ENCODE measurements around the gene SLC24A3.

The SLC24A3 gene

DNA sequence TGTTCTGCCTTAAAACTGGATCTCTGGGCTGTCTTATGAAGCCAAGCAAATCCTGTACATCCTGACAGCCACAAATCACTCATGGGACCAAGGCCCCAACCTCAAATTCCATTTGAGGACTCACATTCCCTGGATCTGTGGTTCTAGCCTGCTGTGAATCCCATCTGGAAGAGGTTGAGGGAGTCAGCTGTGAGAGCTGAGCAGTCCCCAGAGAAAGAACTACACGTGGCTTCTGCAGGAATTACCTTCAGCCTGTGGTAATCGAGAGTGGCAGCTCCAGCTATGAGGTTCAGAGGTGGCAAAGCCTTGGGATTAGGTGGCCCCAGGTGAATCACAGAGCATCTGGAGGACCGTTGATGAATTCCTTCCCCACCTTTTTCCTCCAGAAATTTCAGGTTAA lies 245.2 kb downstream of the SLC24A3 start:
- Histone ChIP-seq H3K36me3 (ENCODE audit: control insufficient read depth in 2 of 2, insufficient read depth in 2 of 2, low read length in 2 of 2) (no peaks in the 10 kb centered on the region), H3K9ac (ENCODE audit: low read length in 2 of 2) (no peak overlapping the region), H3K4me1 (ENCODE audit: control insufficient read depth, insufficient read depth, low read length) (peaks cover 6% of the 10 kb centered on the region), H3K9me3 (ENCODE audit: control insufficient read depth in 2 of 2, low read length in 2 of 2) (no peaks in the 10 kb centered on the region), H3K27me3 (ENCODE audit: control insufficient read depth in 1 of 2, insufficient read depth in 2 of 2, low read length in 2 of 2) (peaks cover 0 to 1% of the 10 kb centered on the region in 2 donors), H3K4me3 (ENCODE audit: low read length in 2 of 2) (no peak overlapping the region), H3K27ac (ENCODE audit: low read length) (no peak overlapping the region)

DNA sequence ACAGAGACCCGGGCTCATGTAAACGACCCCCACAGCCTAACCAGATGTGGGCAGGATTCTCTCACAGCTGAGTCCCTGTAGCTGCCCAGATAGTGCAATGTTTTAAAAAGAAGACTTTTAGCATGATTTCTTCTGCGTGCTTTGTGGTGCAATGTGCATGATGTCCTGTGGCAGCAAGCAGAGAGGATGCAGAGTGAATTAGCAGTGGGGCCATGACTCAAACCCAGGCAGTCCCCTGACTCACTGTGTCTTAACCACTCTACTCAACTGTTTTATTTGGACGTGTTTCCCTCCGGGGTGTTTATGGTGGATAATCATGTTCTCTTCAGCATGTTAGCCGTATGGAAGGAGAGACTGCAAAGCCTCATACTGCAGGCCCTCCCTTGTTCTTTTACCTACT lies 247.9 kb downstream of the SLC24A3 start:
- Histone ChIP-seq H3K27me3 (ENCODE audit: control insufficient read depth in 1 of 2, insufficient read depth in 2 of 2, low read length in 2 of 2) (peaks cover 0 to 2% of the 10 kb centered on the region in 2 donors), H3K9me3 (ENCODE audit: control insufficient read depth in 2 of 2, low read length in 2 of 2) (no peaks in the 10 kb centered on the region), H3K27ac (ENCODE audit: low read length) (no peak overlapping the region), H3K36me3 (ENCODE audit: control insufficient read depth in 2 of 2, insufficient read depth in 2 of 2, low read length in 2 of 2) (no peaks in the 10 kb centered on the region), H3K4me1 (ENCODE audit: control insufficient read depth, insufficient read depth, low read length) (peaks cover 6% of the 10 kb centered on the region), H3K4me3 (ENCODE audit: low read length in 2 of 2) (no peak overlapping the region), H3K9ac (ENCODE audit: low read length in 2 of 2) (no peak overlapping the region)

- H3K36me3 ChIP-seq (ENCODE audit: control insufficient read depth in 2 of 2, insufficient read depth in 2 of 2, low read length in 2 of 2), result no peaks in the 10 kb centered on the region
- no peaks in the 10 kb centered on the region for H3K4me1 ChIP-seq (ENCODE audit: control insufficient read depth, insufficient read depth, low read length)
- no peaks in the 10 kb centered on the region for H3K9me3 ChIP-seq (ENCODE audit: control insufficient read depth in 2 of 2, low read length in 2 of 2)
- H3K27me3 ChIP-seq (ENCODE audit: control insufficient read depth in 1 of 2, insufficient read depth in 2 of 2, low read length in 2 of 2), result peaks cover 0 to 2% of the 10 kb centered on the region in 2 donors
- H3K9ac ChIP-seq (ENCODE audit: low read length in 2 of 2), result no peak overlapping the region
- no peak overlapping the region for H3K4me3 ChIP-seq (ENCODE audit: low read length in 2 of 2)
- H3K27ac ChIP-seq (ENCODE audit: low read length), result no peak overlapping the region
These were observed 250.0 kb downstream of the SLC24A3 start for GRCh38 chr20:19462491-19462890.

- Histone ChIP-seq H3K4me1 (ENCODE audit: control insufficient read depth, insufficient read depth, low read length) (no peaks in the 10 kb centered on the region), H3K9me3 (ENCODE audit: control insufficient read depth in 2 of 2, low read length in 2 of 2) (no peaks in the 10 kb centered on the region), H3K27ac (ENCODE audit: low read length) (no peak overlapping the region), H3K4me3 (ENCODE audit: low read length in 2 of 2) (no peak overlapping the region), H3K27me3 (ENCODE audit: control insufficient read depth in 1 of 2, insufficient read depth in 2 of 2, low read length in 2 of 2) (peaks cover 0 to 2% of the 10 kb centered on the region in 2 donors), H3K36me3 (ENCODE audit: control insufficient read depth in 2 of 2, insufficient read depth in 2 of 2, low read length in 2 of 2) (no peaks in the 10 kb centered on the region), H3K9ac (ENCODE audit: low read length in 2 of 2) (no peak overlapping the region)
These were observed 251.2 kb downstream of the SLC24A3 start for GRCh38 chr20:19463597-19463996.

GRCh38 chr20:19465536-19465935 lies 253.1 kb downstream of the SLC24A3 start:
- no peaks in the 10 kb centered on the region for H3K4me1 ChIP-seq (ENCODE audit: control insufficient read depth, insufficient read depth, low read length)
- no peak overlapping the region for H3K4me3 ChIP-seq (ENCODE audit: low read length in 2 of 2)
- no peaks in the 10 kb centered on the region for H3K36me3 ChIP-seq (ENCODE audit: control insufficient read depth in 2 of 2, insufficient read depth in 2 of 2, low read length in 2 of 2)
- no peak overlapping the region for H3K9ac ChIP-seq (ENCODE audit: low read length in 2 of 2)
- no peaks in the 10 kb centered on the region for H3K9me3 ChIP-seq (ENCODE audit: control insufficient read depth in 2 of 2, low read length in 2 of 2)
- no peak overlapping the region for H3K27ac ChIP-seq (ENCODE audit: low read length)
- H3K27me3 ChIP-seq (ENCODE audit: control insufficient read depth in 1 of 2, insufficient read depth in 2 of 2, low read length in 2 of 2), result peaks cover 0 to 2% of the 10 kb centered on the region in 2 donors

DNA sequence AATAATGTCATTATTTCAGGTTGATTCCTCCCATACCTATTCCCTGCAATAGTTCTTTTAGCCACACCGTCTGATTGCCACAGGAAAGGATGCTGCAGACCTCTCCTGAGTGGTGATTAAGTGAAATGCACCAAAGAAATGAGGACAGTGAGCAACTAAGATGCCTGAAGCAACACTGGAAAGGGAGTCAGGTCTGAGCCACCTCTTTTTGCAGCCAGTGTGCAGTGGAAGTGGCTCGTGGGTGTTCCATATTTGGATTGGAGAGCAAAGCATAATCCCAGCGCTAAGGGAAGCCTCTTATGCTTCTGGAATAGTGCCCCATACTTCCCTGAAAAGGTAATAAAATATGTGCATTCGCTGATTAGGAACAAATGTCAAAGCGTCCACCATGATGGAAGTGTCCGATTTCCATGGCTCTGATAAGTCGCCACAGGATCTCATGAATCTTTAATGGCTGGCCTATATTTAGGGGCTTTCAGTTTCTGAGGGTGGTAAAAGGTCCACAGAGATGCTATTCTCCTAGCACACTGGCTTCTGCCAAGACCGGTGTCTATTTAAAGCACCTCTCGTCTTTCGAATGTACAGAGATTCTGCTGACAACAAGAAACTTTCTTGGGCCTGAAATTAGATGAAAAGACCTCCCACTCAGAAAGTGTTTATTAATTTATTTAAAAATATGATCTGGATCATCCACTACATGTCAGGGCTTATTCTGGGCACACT lies 253.9 kb downstream of the SLC24A3 start:
- Histone ChIP-seq H3K27ac (ENCODE audit: low read length) (no peak overlapping the region), H3K4me1 (ENCODE audit: control insufficient read depth, insufficient read depth, low read length) (no peaks in the 10 kb centered on the region), H3K27me3 (ENCODE audit: control insufficient read depth in 1 of 2, insufficient read depth in 2 of 2, low read length in 2 of 2) (peaks cover 0 to 2% of the 10 kb centered on the region in 2 donors), H3K4me3 (ENCODE audit: low read length in 2 of 2) (no peak overlapping the region), H3K36me3 (ENCODE audit: control insufficient read depth in 2 of 2, insufficient read depth in 2 of 2, low read length in 2 of 2) (no peaks in the 10 kb centered on the region), H3K9ac (ENCODE audit: low read length in 2 of 2) (no peak overlapping the region), H3K9me3 (ENCODE audit: control insufficient read depth in 2 of 2, low read length in 2 of 2) (no peaks in the 10 kb centered on the region)

GRCh38 chr20:19473216-19473921 lies 260.9 kb downstream of the SLC24A3 start:
- Histone ChIP-seq H3K4me3 (ENCODE audit: low read length in 2 of 2) (no peak overlapping the region), H3K4me1 (ENCODE audit: control insufficient read depth, insufficient read depth, low read length) (no peaks in the 10 kb centered on the region), H3K9me3 (ENCODE audit: control insufficient read depth in 2 of 2, low read length in 2 of 2) (no peaks in the 10 kb centered on the region), H3K27me3 (ENCODE audit: control insufficient read depth in 1 of 2, insufficient read depth in 2 of 2, low read length in 2 of 2) (no peaks in the 10 kb centered on the region), H3K9ac (ENCODE audit: low read length in 2 of 2) (no peak overlapping the region), H3K36me3 (ENCODE audit: control insufficient read depth in 2 of 2, insufficient read depth in 2 of 2, low read length in 2 of 2) (no peaks in the 10 kb centered on the region), H3K27ac (ENCODE audit: low read length) (no peak overlapping the region)

- Histone ChIP-seq H3K27me3 (ENCODE audit: control insufficient read depth in 1 of 2, insufficient read depth in 2 of 2, low read length in 2 of 2) (no peaks in the 10 kb centered on the region), H3K36me3 (ENCODE audit: control insufficient read depth in 2 of 2, insufficient read depth in 2 of 2, low read length in 2 of 2) (no peaks in the 10 kb centered on the region), H3K4me1 (ENCODE audit: control insufficient read depth, insufficient read depth, low read length) (no peaks in the 10 kb centered on the region), H3K27ac (ENCODE audit: low read length) (no peak overlapping the region), H3K9ac (ENCODE audit: low read length in 2 of 2) (no peak overlapping the region), H3K4me3 (ENCODE audit: low read length in 2 of 2) (no peak overlapping the region), H3K9me3 (ENCODE audit: control insufficient read depth in 2 of 2, low read length in 2 of 2) (no peaks in the 10 kb centered on the region)
These were observed 261.5 kb downstream of the SLC24A3 start for GRCh38 chr20:19473922-19474286.

- H3K4me1 ChIP-seq (ENCODE audit: control insufficient read depth, insufficient read depth, low read length), result no peaks in the 10 kb centered on the region
- no peak overlapping the region for H3K4me3 ChIP-seq (ENCODE audit: low read length in 2 of 2)
- H3K9ac ChIP-seq (ENCODE audit: low read length in 2 of 2), result no peak overlapping the region
- H3K36me3 ChIP-seq (ENCODE audit: control insufficient read depth in 2 of 2, insufficient read depth in 2 of 2, low read length in 2 of 2), result no peaks in the 10 kb centered on the region
- H3K27me3 ChIP-seq (ENCODE audit: control insufficient read depth in 1 of 2, insufficient read depth in 2 of 2, low read length in 2 of 2), result no peaks in the 10 kb centered on the region
- H3K9me3 ChIP-seq (ENCODE audit: control insufficient read depth in 2 of 2, low read length in 2 of 2), result no peaks in the 10 kb centered on the region
- H3K27ac ChIP-seq (ENCODE audit: low read length), result no peak overlapping the region
These were observed 266.0 kb downstream of the SLC24A3 start for GRCh38 chr20:19478320-19478895.

GRCh38 chr20:19482726-19483125 lies 270.3 kb downstream of the SLC24A3 start:
- Histone ChIP-seq H3K4me1 (ENCODE audit: control insufficient read depth, insufficient read depth, low read length) (no peaks in the 10 kb centered on the region), H3K27me3 (ENCODE audit: control insufficient read depth in 1 of 2, insufficient read depth in 2 of 2, low read length in 2 of 2) (no peaks in the 10 kb centered on the region), H3K36me3 (ENCODE audit: control insufficient read depth in 2 of 2, insufficient read depth in 2 of 2, low read length in 2 of 2) (no peaks in the 10 kb centered on the region), H3K9me3 (ENCODE audit: control insufficient read depth in 2 of 2, low read length in 2 of 2) (no peaks in the 10 kb centered on the region), H3K9ac (ENCODE audit: low read length in 2 of 2) (no peak overlapping the region), H3K27ac (ENCODE audit: low read length) (no peak overlapping the region), H3K4me3 (ENCODE audit: low read length in 2 of 2) (no peak overlapping the region)

GRCh38 chr20:19483309-19483708 lies 270.9 kb downstream of the SLC24A3 start:
- no peak overlapping the region for H3K4me3 ChIP-seq (ENCODE audit: low read length in 2 of 2)
- no peak overlapping the region for H3K9ac ChIP-seq (ENCODE audit: low read length in 2 of 2)
- H3K36me3 ChIP-seq (ENCODE audit: control insufficient read depth in 2 of 2, insufficient read depth in 2 of 2, low read length in 2 of 2), result no peaks in the 10 kb centered on the region
- no peaks in the 10 kb centered on the region for H3K27me3 ChIP-seq (ENCODE audit: control insufficient read depth in 1 of 2, insufficient read depth in 2 of 2, low read length in 2 of 2)
- H3K9me3 ChIP-seq (ENCODE audit: control insufficient read depth in 2 of 2, low read length in 2 of 2), result no peaks in the 10 kb centered on the region
- H3K27ac ChIP-seq (ENCODE audit: low read length), result no peak overlapping the region
- no peaks in the 10 kb centered on the region for H3K4me1 ChIP-seq (ENCODE audit: control insufficient read depth, insufficient read depth, low read length)
